ENCODE data around the gene NOD2. TPM values are rescaled to one million over a fixed set of nuclear protein-coding genes. Genes with fewer than 3 reads are reported as not detected.
A peak's percentile ranks its signal among the peaks of the same experiment; 100 is the strongest.

NOD2 gene
- total and polyA plus RNA-seq, 2 of the 13 experiments (the other 11 are each of a cell fraction or from before 2014, with no cell fraction given) = 0.27 to 0.81 TPM

GRCh38 chr16:50665128-50665878 is 28.1 kb upstream of the NOD2 start (continued):
- TF ChIP-seq ZBTB49 (CRISPR knock-in tag; IDR thresholded peaks at IDR 0.05; ENCODE audit: borderline replicate concordance) (no peak), ZFP36L2 (CRISPR knock-in tag; IDR thresholded peaks at IDR 0.05) (no peak), ZNF160 (CRISPR knock-in tag; IDR thresholded peaks at IDR 0.05) (no peak), SNAPC4 (CRISPR knock-in tag; IDR thresholded peaks at IDR 0.05) (no peak), TFAP4 (IDR thresholded peaks at IDR 0.05; ENCODE audit: borderline replicate concordance, low read depth) (peak; percentile 90), LBX2 (CRISPR knock-in tag; IDR thresholded peaks at IDR 0.05; ENCODE audit: borderline replicate concordance) (no peak), SNAPC5 (CRISPR knock-in tag; IDR thresholded peaks at IDR 0.05; ENCODE audit: borderline replicate concordance) (no peak), HMG20B (CRISPR knock-in tag; conservative IDR thresholded peaks at IDR 0.05) (no peak), NFE2L1 (CRISPR knock-in tag; IDR thresholded peaks at IDR 0.05; ENCODE audit: borderline replicate concordance) (no peak), ZNF180 (CRISPR knock-in tag; IDR thresholded peaks at IDR 0.05; ENCODE audit: borderline replicate concordance, low read depth) (no peak), JARID2 (CRISPR knock-in tag; IDR thresholded peaks at IDR 0.05; ENCODE audit: insufficient replicate concordance) (no peak), ARHGAP35 (CRISPR knock-in tag; IDR thresholded peaks at IDR 0.05; ENCODE audit: borderline replicate concordance) (no peak), ZNF33A (CRISPR knock-in tag; IDR thresholded peaks at IDR 0.05; ENCODE audit: borderline replicate concordance) (no peak), FOXP1 (IDR thresholded peaks at IDR 0.05) (no peak), FOXP1 (CRISPR knock-in tag; IDR thresholded peaks at IDR 0.05) (no peak), KLF11 (CRISPR knock-in tag; IDR thresholded peaks at IDR 0.05) (no peak), THYN1 (CRISPR knock-in tag; IDR thresholded peaks at IDR 0.05; ENCODE audit: borderline replicate concordance, low read depth) (no peak), ARNTL (CRISPR knock-in tag; IDR thresholded peaks at IDR 0.05) (no peak), ZNF136 (CRISPR knock-in tag; IDR thresholded peaks at IDR 0.05; ENCODE audit: low read depth) (0 out of 2 replicates have a peak, but pooled peaks have one; percentile 32), NFE2 (CRISPR knock-in tag; IDR thresholded peaks at IDR 0.05) (no peak), ZNF101 (CRISPR knock-in tag; IDR thresholded peaks at IDR 0.05; ENCODE audit: borderline replicate concordance, low read depth) (no peak), DNMT1 (CRISPR knock-in tag; IDR thresholded peaks at IDR 0.05) (no peak)

Data from HepG2 (cell line).